SK-N-SH treated with all-trans-retinoic acid at 6 μM for 48 hours (cell line): ENCODE results near the gene KMT2B.

Source experiments
- ATAC-seq: fragments of 200-7000 bp; cut with Tn5 transposase; 3 replicates; pipeline ENCODE4 v1.9.1; 2020; ENCODE audit warnings: mild to moderate bottlenecking, moderate library complexity
- ARNTL ChIP-seq: fragments of 450-650 bp; formaldehyde crosslinking; IDR thresholded peaks from 2 replicates; pipeline ENCODE4 v1.5.0; 2020; ENCODE audit warnings: low read depth, mild to moderate bottlenecking, moderate library complexity, borderline replicate concordance
- BACH2 ChIP-seq: fragments of 250-450 bp; sonication (Bioruptor Pico); IDR thresholded peaks from 2 replicates; pipeline ENCODE4 v1.9.0; 2021; ENCODE audit warnings: mild to moderate bottlenecking, borderline replicate concordance
- CREB5 ChIP-seq: fragments of 250-450 bp; sonication (Bioruptor Pico); IDR thresholded peaks from 2 replicates; pipeline ENCODE4 v1.5.1; 2020; ENCODE audit warnings: low read depth, mild to moderate bottlenecking, moderate library complexity
- CSDC2 ChIP-seq: fragments of 250-450 bp; sonication (Bioruptor Pico); IDR thresholded peaks from 2 replicates; pipeline ENCODE4 v1.5.0; 2020; ENCODE audit warnings: mild to moderate bottlenecking, moderate library complexity
- ESRRG ChIP-seq: fragments of 250-450 bp; sonication (Bioruptor Pico); IDR thresholded peaks from 2 replicates; pipeline ENCODE4 v1.6.1; 2021; ENCODE audit warnings: mild to moderate bottlenecking
- GLIS3 ChIP-seq: fragments of 250-450 bp; sonication (Bioruptor Pico); IDR thresholded peaks from 2 replicates; pipeline ENCODE4 v1.5.0; 2020; ENCODE audit warnings: mild to moderate bottlenecking, moderate library complexity
- ISL1 ChIP-seq: fragments of 250-450 bp; sonication (Bioruptor Pico); IDR thresholded peaks from 2 replicates; pipeline ENCODE4 v2.1.2; 2022; ENCODE audit warnings: mild to moderate bottlenecking, moderate library complexity
- OSR1 ChIP-seq: fragments of 250-450 bp; sonication (Bioruptor Pico); IDR thresholded peaks from 2 replicates; pipeline ENCODE4 v1.8.0; 2022; ENCODE audit warnings: moderate library complexity, mild to moderate bottlenecking, inconsistent platforms
- PPARA ChIP-seq: fragments of 250-450 bp; sonication (Bioruptor Pico); IDR thresholded peaks from 2 replicates; pipeline ENCODE4 v1.5.0; 2020; ENCODE audit warnings: mild to moderate bottlenecking, borderline replicate concordance
- RARB ChIP-seq: fragments of 250-450 bp; sonication (Bioruptor Pico); IDR thresholded peaks from 2 replicates; pipeline ENCODE4 v1.8.0; 2021; ENCODE audit warnings: mild to moderate bottlenecking, moderate library complexity
- SNAI2 ChIP-seq: fragments of 250-450 bp; sonication (Bioruptor Pico); IDR thresholded peaks from 2 replicates; pipeline ENCODE4 v1.5.0; 2020; ENCODE audit warnings: mild to moderate bottlenecking, moderate library complexity
- TCF4 ChIP-seq: fragments of 250-450 bp; sonication (Bioruptor Pico); IDR thresholded peaks from 2 replicates; pipeline ENCODE4 v1.8.0; 2021; ENCODE audit warnings: mild to moderate bottlenecking, moderate library complexity, borderline replicate concordance
- TOX ChIP-seq: fragments of 250-450 bp; sonication (Bioruptor Pico); IDR thresholded peaks from 2 replicates; pipeline ENCODE4 v1.8.0; 2021; ENCODE audit warnings: mild to moderate bottlenecking, moderate library complexity, borderline replicate concordance
- ZFP3 ChIP-seq: fragments of 250-450 bp; sonication (Bioruptor Pico); IDR thresholded peaks from 2 replicates; pipeline ENCODE4 v1.5.0; 2020; ENCODE audit warnings: mild to moderate bottlenecking, moderate library complexity
- ZNF565 ChIP-seq: fragments of 450-650 bp; formaldehyde crosslinking; conservative IDR thresholded peaks from 2 replicates; pipeline ENCODE4 v1.5.0; 2020; ENCODE audit warnings: low read depth, mild to moderate bottlenecking, moderate library complexity
- ZNF70 ChIP-seq: fragments of 450-650 bp; formaldehyde crosslinking; IDR thresholded peaks from 2 replicates; pipeline ENCODE4 v1.5.0; 2020; ENCODE audit warnings: mild to moderate bottlenecking, moderate library complexity
- ZNF8 ChIP-seq: fragments of 450-650 bp; formaldehyde crosslinking; IDR thresholded peaks from 2 replicates; pipeline ENCODE4 v1.5.0; 2020; ENCODE audit warnings: mild to moderate bottlenecking, moderate library complexity
- TF ChIP-seq, protein P1 (sequence below): fragments of 250-450 bp; sonication (Bioruptor Pico); IDR thresholded peaks from 2 replicates; pipeline ENCODE4 v1.8.0; 2020; ENCODE audit warnings: mild to moderate bottlenecking, moderate library complexity, borderline replicate concordance
- TF ChIP-seq, protein P2 (sequence below): fragments of 250-450 bp; sonication (Bioruptor Pico); IDR thresholded peaks from 2 replicates; pipeline ENCODE4 v1.5.1; 2021; ENCODE audit warnings: mild to moderate bottlenecking, moderate library complexity

KMT2B gene

GRCh38 chr19:35781650-35782049 lies 63.8 kb downstream of the KMT2B start:
- TF ChIP-seq ISL1 = no peak
- TF ChIP-seq ESRRG (CRISPR knock-in tag) = no peak
- TF ChIP-seq CSDC2 (CRISPR knock-in tag) = no peak
- no peak for TF ChIP-seq ZNF565 (CRISPR knock-in tag)
- no peak for TF ChIP-seq ZNF8 (CRISPR knock-in tag)
- TF ChIP-seq SNAI2 (CRISPR knock-in tag) = no peak
- no peak for TF ChIP-seq RARB (CRISPR knock-in tag)
- TF ChIP-seq TOX (CRISPR knock-in tag) = no peak
- no peak for TF ChIP-seq ZNF70 (CRISPR knock-in tag)
- no peak for TF ChIP-seq CREB5 (CRISPR knock-in tag)
- TF ChIP-seq, protein P1, sequence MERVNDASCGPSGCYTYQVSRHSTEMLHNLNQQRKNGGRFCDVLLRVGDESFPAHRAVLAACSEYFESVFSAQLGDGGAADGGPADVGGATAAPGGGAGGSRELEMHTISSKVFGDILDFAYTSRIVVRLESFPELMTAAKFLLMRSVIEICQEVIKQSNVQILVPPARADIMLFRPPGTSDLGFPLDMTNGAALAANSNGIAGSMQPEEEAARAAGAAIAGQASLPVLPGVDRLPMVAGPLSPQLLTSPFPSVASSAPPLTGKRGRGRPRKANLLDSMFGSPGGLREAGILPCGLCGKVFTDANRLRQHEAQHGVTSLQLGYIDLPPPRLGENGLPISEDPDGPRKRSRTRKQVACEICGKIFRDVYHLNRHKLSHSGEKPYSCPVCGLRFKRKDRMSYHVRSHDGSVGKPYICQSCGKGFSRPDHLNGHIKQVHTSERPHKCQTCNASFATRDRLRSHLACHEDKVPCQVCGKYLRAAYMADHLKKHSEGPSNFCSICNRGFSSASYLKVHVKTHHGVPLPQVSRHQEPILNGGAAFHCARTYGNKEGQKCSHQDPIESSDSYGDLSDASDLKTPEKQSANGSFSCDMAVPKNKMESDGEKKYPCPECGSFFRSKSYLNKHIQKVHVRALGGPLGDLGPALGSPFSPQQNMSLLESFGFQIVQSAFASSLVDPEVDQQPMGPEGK (CRISPR knock-in tag) = no peak
- no peak for ATAC-seq

- no peak for TF ChIP-seq ARNTL (CRISPR knock-in tag)
- TF ChIP-seq ZNF565 (CRISPR knock-in tag) = no peak
- no peak for TF ChIP-seq ZNF8 (CRISPR knock-in tag)
- TF ChIP-seq PPARA (CRISPR knock-in tag) = no peak
- TF ChIP-seq BACH2 = no peak
- no peak for TF ChIP-seq RARB (CRISPR knock-in tag)
- no peak for TF ChIP-seq CREB5 (CRISPR knock-in tag)
- no peak for TF ChIP-seq OSR1 (CRISPR knock-in tag)
- no peak for TF ChIP-seq ZFP3 (CRISPR knock-in tag)
- TF ChIP-seq TCF4 (CRISPR knock-in tag) = no peak
- no peak for TF ChIP-seq ESRRG (CRISPR knock-in tag)
- TF ChIP-seq, protein P2, sequence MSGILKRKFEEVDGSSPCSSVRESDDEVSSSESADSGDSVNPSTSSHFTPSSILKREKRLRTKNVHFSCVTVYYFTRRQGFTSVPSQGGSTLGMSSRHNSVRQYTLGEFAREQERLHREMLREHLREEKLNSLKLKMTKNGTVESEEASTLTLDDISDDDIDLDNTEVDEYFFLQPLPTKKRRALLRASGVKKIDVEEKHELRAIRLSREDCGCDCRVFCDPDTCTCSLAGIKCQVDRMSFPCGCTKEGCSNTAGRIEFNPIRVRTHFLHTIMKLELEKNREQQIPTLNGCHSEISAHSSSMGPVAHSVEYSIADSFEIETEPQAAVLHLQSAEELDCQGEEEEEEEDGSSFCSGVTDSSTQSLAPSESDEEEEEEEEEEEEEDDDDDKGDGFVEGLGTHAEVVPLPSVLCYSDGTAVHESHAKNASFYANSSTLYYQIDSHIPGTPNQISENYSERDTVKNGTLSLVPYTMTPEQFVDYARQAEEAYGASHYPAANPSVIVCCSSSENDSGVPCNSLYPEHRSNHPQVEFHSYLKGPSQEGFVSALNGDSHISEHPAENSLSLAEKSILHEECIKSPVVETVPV (CRISPR knock-in tag) = no peak
- no peak for TF ChIP-seq ZNF70 (CRISPR knock-in tag)
- TF ChIP-seq TOX (CRISPR knock-in tag) = no peak
- TF ChIP-seq GLIS3 = no peak
- no peak for ATAC-seq
These were observed 64.8 kb downstream of the KMT2B start for GRCh38 chr19:35782589-35782988.

DNA sequence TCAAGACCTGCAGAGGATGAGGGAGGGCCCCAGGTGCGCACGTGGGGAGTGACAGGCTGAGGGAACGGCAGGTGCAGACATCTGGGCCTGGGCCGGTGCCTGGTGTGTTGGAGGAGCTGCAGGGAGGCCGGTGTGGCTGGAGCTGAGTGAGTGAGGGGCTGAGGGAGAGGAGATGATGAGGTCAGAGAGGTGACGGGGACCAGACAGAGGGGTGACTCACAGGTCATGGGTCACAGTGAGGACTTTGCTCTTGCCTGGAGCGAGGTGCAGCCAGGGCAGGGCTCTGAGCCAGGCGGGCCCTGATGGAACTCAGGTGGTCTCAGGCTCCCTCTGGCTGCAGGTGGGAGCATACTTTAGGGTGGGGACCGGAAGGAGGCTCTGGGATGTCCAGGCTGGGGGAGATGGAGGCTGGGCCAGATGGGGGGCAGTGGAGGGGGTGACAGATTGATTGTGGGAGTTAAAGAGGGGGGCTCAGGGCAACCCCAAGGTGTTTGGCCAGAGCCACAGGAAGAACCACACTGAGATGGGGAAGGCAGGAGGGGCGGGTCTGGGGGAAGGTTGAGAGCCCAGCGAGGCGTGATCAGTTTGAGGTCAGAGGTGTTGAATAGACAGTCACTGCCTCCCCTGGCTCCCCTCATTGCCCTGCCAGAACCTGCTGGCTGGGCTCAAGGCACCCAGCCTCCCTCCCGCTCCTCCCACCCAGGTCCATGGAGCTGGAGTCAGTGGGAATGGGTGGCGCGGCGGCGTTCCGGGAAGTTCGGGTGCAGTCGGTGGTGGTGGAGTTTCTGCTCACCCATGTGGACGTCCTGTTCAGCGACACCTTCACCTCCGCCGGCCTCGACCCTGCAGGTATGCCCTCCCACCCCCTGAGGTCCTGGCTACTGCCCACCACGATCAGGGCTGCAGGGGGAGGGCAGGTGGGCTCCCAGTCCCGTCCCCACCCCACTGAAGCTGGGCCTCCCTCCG lies 65.9 kb downstream of the KMT2B start:
- ATAC-seq = no peak
- TF ChIP-seq BACH2 (no peak), ZFP3 (CRISPR knock-in tag) (no peak)

- no peak for ATAC-seq
- TF ChIP-seq ZNF70 (CRISPR knock-in tag) (no peak), BACH2 (no peak), GLIS3 (no peak), OSR1 (CRISPR knock-in tag) (no peak)
These were observed 66.9 kb downstream of the KMT2B start for GRCh38 chr19:35784503-35785338.
